GM21526 (cell line): ENCODE results near the gene KIAA0319L.

Experiments
- ATAC-seq: cut with Tn5 transposase; IDR thresholded peaks from one replicate; pipeline ENCODE4 v1.9.1; 2021; ENCODE audit warnings: moderate library complexity; ENCODE audit not compliant: unreplicated experiment, low FRiP score

Gene KIAA0319L

GRCh38 chr1:35398739-35399138 lies 158.5 kb downstream of the KIAA0319L start:
- ATAC-seq, result no peak

DNA sequence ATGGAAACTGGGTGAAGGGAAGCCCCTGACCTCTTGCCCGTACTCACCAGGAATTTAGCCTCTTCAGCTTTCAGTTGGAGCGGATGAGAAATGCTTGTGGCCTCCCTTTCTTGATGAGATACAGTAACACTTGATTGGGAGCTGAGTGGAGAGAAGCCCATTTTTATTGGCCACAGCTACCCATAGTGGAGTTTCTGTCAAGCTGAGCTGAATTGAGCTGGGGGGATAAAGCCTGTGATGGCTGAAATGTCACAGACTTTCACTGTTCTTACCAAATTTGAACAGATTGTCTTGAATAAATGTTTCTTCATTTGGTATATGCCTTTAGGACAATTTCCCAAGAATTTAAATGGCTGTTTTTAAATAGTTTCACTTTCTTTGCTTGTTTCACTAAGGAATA lies 162.8 kb downstream of the KIAA0319L start:
- ATAC-seq, result no peak

GRCh38 chr1:35390600-35391494 lies 166.4 kb downstream of the KIAA0319L start:
- ATAC-seq, result no peak

GRCh38 chr1:35386959-35387358 lies 170.2 kb downstream of the KIAA0319L start:
- no peak for ATAC-seq

- ATAC-seq, result no peak
Measured at GRCh38 chr1:35386290-35386689, 170.9 kb downstream of the KIAA0319L start.
